Hematopoietic multipotent progenitor cell treated with erythropoietin and hydrocortisone succinate and interleukin-3 and kit ligand, for 4 days (in vitro differentiated cells): ENCODE data around the gene CLDN2.

Source experiments
- DNase-seq: peaks from one replicate; pipeline ENCODE4 v3.0.0-alpha.2; 2015

The CLDN2 gene

GRCh38 chrX:106966547-106966946 is 46.3 kb downstream of the CLDN2 start:
- DNase-seq = peak; percentile 7

- no peak for DNase-seq
These were observed 52.7 kb downstream of the CLDN2 start for GRCh38 chrX:106972896-106973295.

GRCh38 chrX:106973433-106974149 is 53.4 kb downstream of the CLDN2 start:
- DNase-seq = no peak

- no peak for DNase-seq
These were observed 56.2 kb downstream of the CLDN2 start for GRCh38 chrX:106976416-106976815.
